HG03432 (cell line): ENCODE measurements around the gene CHCHD1.
"Not testable (repeated sequence)": the region's sequence is repeated elsewhere in the genome, so short reads cannot be mapped to it uniquely, and the experiment has no call there.

Source experiments
- ATAC-seq: cut with Tn5 transposase; IDR thresholded peaks from one replicate; pipeline ENCODE4 v1.9.1; 2021; ENCODE audit warnings: mild to moderate bottlenecking, moderate library complexity; ENCODE audit not compliant: unreplicated experiment

The CHCHD1 gene

DNA sequence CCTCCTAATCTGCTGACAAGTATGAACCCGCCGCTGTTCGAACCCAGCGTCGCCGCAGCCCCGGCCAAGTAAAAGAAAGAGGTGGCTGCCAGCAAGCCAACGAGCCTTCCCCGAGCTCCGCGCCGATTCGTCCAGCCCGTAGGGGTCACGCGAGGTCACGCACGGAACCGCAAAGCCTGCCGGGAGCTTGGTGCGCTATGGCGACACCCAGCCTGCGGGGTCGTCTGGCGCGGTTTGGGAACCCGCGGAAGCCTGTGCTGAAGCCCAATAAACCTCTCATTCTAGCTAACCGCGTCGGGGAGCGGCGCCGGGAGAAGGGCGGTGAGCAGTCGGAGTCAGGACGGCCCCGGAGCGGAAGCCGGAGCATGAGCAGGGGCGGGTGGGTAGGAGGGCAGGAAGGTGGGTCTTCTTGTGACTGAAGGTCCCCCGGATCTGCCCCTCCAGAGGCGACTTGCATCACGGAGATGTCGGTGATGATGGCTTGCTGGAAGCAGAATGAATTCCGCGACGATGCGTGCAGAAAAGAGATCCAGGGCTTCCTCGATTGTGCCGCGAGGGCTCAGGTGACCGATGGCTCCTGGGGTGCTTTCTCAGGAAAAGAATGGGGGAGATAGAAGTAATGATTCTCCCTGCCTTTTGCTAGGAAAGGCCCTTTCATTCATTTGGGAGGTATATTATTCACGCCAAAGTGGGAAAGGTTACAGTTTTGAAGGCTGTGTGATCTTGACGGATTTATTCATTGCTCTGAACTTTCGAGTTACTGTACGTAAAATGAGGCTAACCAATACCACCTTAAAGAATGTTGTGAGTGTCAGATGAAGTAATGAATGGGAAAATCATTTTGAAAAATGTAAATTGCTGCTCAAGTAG, at the start of gene CHCHD1:
Gene CHCHD1, plus strand, starts transcription at position 170 of the 870 bp plus-strand sequence. Its CDS starts 28 bp downstream, at position 198.
- ATAC-seq, result peak; percentile 68

- ATAC-seq, result no peak
Observed at GRCh38 chr10:73732426-73732825, 49.4 kb upstream of the CHCHD1 start.

GRCh38 chr10:73732931-73733623, 48.8 kb upstream of the CHCHD1 start:
- no peak for ATAC-seq

GRCh38 chr10:73734028-73734720, 47.7 kb upstream of the CHCHD1 start:
- no peak for ATAC-seq

DNA sequence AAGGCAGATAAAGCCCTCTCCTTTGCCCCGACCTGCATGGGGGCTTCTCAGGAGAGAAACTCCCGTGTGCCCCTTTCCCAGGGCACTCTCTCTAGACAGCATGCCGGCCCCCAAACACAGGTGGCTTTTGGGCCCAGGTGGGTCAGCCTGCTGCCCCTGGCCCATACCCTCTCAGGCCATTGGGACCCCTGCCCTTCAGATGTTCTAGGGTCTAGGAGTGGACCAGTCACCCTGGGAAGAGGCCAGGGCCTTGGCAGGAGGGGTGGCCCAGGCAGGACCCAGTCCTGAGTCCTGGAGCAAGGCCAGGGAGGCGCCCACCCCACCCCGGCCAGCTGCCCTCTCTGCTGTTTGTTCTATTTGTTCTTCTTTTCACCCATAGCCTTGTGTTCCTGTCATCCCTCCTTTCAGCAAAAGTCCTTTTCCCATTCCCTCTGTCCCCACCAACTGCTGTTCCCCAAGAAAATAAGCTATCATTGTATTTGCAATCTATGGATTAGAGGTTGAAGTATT, 47.0 kb upstream of the CHCHD1 start:
- ATAC-seq, result no peak

DNA sequence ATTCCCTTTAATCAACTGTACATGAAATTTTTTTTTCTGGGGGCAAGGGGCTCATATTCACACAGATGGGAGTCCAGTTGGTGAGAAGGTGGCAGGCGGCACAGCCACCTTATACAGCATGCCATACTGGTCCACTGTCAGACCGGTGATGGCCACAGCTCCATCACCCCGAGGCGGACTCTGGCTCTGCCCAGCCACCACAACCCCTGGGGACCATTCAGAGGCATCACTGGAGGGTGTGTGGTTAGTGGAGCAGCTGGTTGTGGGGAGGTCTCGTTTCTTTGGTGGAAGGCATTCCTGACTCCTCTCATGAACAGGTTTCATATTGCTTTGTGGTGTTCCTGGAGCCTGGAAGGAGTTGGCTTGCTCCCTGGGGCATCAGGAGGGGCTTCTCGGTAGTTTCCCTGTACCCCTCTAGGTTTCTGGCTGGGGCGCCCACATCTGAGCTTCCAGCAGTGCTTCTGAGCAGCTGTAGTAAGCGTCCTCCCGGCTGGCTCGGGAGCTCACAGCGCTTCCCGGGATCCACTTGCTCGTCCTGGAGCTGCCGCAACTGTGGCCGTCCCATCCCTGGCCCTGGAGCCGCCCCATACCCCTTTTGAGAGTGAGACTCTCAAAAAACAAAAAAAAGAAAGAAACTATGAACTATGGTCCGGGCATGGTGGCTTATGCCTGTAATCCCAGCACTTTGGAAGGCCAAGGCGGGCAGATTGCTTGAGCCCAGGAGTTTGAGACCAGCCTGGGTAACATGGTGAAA, 41.2 kb upstream of the CHCHD1 start:
- not testable (repeated sequence) for ATAC-seq

GRCh38 chr10:73742454-73742734, 39.5 kb upstream of the CHCHD1 start:
- ATAC-seq, result no peak

- no peak for ATAC-seq
Observed at GRCh38 chr10:73743327-73743904, 38.4 kb upstream of the CHCHD1 start.

- ATAC-seq, result peak; percentile 94
Observed at GRCh38 chr10:73743905-73744663, 37.8 kb upstream of the CHCHD1 start, which contains the start of gene SEC24C. TSS of gene SEC24C (plus strand) at chr10:73744372. CDS start at chr10:73746833, 2,461 bp downstream.

DNA sequence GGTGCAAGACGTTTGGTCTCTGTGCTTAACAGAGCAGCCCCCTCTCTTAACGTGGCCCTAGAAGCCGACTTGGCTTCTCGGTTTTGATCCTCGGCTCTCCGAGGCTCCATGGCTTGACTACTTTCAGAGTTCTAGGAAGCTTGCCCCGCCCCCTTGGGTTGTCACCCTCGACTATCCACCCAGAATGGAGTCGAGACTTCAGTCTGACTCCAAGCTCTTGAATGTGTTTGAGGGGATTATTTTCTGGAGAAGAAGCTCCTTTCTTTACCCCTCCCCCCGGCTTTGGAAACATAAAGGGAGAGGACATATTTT, 37.2 kb upstream of the CHCHD1 start:
- peak; percentile 25 for ATAC-seq

GRCh38 chr10:73746721-73747120, 35.1 kb upstream of the CHCHD1 start:
- ATAC-seq, result no peak

- no peak for ATAC-seq
Observed at GRCh38 chr10:73750819-73751218, 31.0 kb upstream of the CHCHD1 start.

GRCh38 chr10:73756183-73756582, 25.7 kb upstream of the CHCHD1 start:
- no peak for ATAC-seq

DNA sequence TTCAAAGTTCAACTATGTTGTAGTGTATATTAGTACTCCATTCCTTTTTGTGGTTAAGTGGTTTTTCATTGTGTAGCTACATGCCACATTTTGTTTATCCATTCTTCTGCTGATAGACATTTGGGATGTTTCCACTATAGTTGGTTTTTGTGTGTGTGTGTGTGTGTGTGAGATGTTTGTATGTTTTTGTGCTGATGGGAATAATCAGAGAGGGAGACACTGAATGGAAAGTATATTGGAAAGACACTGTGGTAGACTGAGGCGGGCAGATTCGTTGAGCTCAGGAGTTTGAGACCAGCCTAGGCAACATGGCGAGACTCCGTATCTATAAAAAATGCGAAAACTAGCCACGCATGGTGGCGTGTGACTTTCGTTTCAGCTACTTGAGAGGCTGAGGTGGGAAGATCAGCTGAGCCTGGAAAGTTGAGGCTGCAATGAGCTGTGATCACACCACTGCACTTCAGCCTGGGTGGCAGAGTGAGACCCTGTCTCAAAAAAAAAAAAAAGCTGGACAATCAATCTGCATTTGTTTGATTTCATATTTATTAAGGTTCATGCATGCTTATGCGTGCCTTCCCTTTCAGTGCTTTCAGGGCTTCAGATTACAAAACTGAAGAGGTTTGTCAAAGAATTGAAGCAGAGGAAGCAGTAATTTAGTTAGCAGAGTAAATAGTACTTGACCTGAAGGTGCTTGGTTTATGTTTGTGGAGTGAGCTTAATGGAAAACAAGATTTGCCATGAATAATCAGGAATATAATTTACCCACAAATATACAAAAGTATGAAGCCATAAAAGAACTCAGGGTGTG, 22.9 kb upstream of the CHCHD1 start:
- ATAC-seq, result no peak

GRCh38 chr10:73759512-73760115, 22.2 kb upstream of the CHCHD1 start:
- ATAC-seq, result no peak

DNA sequence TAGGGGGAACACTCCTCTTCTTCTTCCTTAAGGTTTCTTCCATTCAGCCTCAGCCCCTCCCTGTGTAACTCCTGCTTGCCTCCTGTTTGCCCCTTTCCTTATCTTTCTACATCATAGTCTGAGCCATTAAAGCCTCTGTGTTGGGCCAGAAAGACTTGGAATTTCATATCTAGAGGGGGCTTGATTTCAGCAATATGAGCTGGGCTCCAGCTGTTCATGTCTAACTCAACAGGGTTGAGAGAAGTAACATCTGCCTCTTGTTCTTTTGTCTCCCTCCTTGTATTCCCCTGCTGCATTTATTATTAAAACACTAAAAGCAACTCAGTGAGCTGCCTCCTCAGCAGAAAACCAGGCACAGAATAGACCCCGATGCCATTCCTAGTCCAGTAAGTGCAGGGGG, 20.1 kb upstream of the CHCHD1 start:
- ATAC-seq, result no peak

GRCh38 chr10:73762915-73763314, 18.9 kb upstream of the CHCHD1 start:
- ATAC-seq, result no peak

DNA sequence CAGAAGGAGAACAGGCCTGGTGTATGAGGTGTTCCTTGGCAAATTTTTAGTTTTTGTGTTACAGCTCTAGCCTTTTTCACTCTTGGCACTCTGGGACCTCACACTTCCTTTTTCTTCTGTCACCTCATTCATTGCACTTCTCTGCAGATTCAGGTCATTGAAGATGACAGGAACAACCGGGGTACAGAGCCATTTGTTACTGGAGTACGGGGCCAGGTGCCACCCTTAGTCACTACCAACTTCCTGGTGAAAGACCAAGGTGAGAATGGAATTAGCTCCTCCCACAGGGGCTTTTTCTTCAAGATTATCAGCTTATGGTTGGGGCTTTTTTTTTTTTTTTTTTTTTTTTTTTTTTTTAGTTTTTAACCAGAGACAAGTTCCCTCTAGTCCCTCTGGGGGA, 18.5 kb upstream of the CHCHD1 start:
- no peak for ATAC-seq

GRCh38 chr10:73765066-73765465, 16.8 kb upstream of the CHCHD1 start:
- ATAC-seq, result no peak
